ENCODE measurements around the gene KCNC3.

The KCNC3 gene

DNA sequence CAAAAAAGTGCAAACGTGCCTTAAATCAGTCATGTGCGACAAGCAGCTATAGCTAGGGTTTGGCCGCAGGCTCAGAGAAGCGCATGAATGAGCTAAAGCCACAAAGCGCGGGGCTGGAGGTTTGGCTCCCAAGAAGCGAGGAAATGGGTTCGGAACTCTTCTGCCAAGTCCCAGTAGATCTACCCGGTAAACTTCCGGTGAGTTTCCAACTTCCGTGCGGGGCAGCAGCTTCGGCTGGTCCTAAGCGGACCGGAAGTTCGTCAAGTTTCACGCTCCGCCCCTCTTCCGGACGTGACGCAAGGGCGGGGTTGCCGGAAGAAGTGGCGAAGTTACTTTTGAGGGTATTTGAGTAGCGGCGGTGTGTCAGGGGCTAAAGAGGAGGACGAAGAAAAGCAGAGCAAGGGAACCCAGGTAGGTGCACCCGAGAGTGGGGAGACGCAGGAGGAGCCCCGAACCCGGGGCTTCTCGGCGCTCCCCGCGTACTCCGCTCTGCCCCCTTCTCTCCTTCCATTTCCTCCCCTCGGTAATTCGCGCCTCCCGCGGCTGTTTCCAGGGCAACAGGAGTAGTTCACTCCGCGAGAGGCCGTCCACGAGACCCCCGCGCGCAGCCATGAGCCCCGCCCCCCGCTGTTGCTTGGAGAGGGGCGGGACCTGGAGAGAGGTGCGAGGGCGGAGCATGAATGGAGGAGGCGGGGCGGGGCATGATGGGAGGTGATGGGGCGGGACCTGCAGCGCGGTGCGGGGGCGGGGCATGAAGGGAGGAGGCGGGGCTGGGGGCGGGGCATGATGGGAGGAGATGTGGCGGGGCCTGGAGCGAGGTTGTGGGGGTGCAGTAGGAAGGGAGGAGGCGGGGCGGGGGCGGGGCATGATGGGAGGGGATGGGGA, 47.2 kb upstream of the KCNC3 start, which contains the start of gene NR1H2 (continued):
- TF ChIP-seq, protein P1, sequence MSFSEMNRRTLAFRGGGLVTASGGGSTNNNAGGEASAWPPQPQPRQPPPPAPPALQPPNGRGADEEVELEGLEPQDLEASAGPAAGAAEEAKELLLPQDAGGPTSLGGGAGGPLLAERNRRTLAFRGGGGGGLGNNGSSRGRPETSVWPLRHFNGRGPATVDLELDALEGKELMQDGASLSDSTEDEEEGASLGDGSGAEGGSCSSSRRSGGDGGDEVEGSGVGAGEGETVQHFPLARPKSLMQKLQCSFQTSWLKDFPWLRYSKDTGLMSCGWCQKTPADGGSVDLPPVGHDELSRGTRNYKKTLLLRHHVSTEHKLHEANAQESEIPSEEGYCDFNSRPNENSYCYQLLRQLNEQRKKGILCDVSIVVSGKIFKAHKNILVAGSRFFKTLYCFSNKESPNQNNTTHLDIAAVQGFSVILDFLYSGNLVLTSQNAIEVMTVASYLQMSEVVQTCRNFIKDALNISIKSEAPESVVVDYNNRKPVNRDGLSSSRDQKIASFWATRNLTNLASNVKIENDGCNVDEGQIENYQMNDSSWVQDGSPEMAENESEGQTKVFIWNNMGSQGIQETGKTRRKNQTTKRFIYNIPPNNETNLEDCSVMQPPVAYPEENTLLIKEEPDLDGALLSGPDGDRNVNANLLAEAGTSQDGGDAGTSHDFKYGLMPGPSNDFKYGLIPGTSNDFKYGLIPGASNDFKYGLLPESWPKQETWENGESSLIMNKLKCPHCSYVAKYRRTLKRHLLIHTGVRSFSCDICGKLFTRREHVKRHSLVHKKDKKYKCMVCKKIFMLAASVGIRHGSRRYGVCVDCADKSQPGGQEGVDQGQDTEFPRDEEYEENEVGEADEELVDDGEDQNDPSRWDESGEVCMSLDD (tag by site-specific recombination; IDR thresholded peaks at IDR 0.05) = peak; percentile 59
- TF ChIP-seq ZFP69B (tag by site-specific recombination; IDR thresholded peaks at IDR 0.05) (peak; percentile 80), ZNF169 (tag by site-specific recombination; IDR thresholded peaks at IDR 0.05) (no peak), SALL2 (tag by site-specific recombination; IDR thresholded peaks at IDR 0.05; ENCODE audit: borderline replicate concordance) (no peak), FEZF1 (tag by site-specific recombination; IDR thresholded peaks at IDR 0.05) (peak; percentile 36), ZNF266 (tag by site-specific recombination; IDR thresholded peaks at IDR 0.05; ENCODE audit: low read depth) (no peak), ZNF664 (tag by site-specific recombination; IDR thresholded peaks at IDR 0.05) (peak; percentile 52), ZNF76 (tag by site-specific recombination; IDR thresholded peaks at IDR 0.05; ENCODE audit: borderline replicate concordance, low read depth) (peak; percentile 43; the same call in 1 of the 2 replicates), ZNF211 (tag by site-specific recombination; IDR thresholded peaks at IDR 0.05; ENCODE audit: low read depth) (no peak), ZNF670 (tag by site-specific recombination; IDR thresholded peaks at IDR 0.05; ENCODE audit: low read depth) (no peak), ZFP37 (tag by site-specific recombination; IDR thresholded peaks at IDR 0.05) (peak; percentile 94), ZBTB20 (tag by site-specific recombination; IDR thresholded peaks at IDR 0.05) (peak; percentile 54; the same call in 1 of the 2 replicates), SP7 (tag by site-specific recombination; IDR thresholded peaks at IDR 0.05) (peak; percentile 91)
- TF ChIP-seq, protein P2, sequence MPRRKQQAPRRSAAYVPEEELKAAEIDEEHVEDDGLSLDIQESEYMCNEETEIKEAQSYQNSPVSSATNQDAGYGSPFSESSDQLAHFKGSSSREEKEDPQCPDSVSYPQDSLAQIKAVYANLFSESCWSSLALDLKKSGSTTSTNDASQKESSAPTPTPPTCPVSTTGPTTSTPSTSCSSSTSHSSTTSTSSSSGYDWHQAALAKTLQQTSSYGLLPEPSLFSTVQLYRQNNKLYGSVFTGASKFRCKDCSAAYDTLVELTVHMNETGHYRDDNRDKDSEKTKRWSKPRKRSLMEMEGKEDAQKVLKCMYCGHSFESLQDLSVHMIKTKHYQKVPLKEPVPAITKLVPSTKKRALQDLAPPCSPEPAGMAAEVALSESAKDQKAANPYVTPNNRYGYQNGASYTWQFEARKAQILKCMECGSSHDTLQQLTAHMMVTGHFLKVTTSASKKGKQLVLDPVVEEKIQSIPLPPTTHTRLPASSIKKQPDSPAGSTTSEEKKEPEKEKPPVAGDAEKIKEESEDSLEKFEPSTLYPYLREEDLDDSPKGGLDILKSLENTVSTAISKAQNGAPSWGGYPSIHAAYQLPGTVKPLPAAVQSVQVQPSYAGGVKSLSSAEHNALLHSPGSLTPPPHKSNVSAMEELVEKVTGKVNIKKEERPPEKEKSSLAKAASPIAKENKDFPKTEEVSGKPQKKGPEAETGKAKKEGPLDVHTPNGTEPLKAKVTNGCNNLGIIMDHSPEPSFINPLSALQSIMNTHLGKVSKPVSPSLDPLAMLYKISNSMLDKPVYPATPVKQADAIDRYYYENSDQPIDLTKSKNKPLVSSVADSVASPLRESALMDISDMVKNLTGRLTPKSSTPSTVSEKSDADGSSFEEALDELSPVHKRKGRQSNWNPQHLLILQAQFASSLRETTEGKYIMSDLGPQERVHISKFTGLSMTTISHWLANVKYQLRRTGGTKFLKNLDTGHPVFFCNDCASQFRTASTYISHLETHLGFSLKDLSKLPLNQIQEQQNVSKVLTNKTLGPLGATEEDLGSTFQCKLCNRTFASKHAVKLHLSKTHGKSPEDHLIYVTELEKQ (tag by site-specific recombination; IDR thresholded peaks at IDR 0.05; ENCODE audit: borderline replicate concordance) = no peak
- TF ChIP-seq, protein P3, sequence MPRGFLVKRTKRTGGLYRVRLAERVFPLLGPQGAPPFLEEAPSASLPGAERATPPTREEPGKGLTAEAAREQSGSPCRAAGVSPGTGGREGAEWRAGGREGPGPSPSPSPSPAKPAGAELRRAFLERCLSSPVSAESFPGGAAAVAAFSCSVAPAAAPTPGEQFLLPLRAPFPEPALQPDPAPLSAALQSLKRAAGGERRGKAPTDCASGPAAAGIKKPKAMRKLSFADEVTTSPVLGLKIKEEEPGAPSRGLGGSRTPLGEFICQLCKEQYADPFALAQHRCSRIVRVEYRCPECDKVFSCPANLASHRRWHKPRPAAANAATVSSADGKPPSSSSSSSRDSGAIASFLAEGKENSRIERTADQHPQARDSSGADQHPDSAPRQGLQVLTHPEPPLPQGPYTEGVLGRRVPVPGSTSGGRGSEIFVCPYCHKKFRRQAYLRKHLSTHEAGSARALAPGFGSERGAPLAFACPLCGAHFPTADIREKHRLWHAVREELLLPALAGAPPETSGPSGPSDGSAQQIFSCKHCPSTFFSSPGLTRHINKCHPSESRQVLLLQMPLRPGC (tag by site-specific recombination; IDR thresholded peaks at IDR 0.05) = peak; percentile 57; the same call in 1 of the 2 replicates
- TF ChIP-seq, protein P4, sequence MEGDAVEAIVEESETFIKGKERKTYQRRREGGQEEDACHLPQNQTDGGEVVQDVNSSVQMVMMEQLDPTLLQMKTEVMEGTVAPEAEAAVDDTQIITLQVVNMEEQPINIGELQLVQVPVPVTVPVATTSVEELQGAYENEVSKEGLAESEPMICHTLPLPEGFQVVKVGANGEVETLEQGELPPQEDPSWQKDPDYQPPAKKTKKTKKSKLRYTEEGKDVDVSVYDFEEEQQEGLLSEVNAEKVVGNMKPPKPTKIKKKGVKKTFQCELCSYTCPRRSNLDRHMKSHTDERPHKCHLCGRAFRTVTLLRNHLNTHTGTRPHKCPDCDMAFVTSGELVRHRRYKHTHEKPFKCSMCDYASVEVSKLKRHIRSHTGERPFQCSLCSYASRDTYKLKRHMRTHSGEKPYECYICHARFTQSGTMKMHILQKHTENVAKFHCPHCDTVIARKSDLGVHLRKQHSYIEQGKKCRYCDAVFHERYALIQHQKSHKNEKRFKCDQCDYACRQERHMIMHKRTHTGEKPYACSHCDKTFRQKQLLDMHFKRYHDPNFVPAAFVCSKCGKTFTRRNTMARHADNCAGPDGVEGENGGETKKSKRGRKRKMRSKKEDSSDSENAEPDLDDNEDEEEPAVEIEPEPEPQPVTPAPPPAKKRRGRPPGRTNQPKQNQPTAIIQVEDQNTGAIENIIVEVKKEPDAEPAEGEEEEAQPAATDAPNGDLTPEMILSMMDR (tag by site-specific recombination; IDR thresholded peaks at IDR 0.05) = 0 out of 2 replicates have a peak, but pooled peaks have one; percentile 8
- TF ChIP-seq, protein P5, sequence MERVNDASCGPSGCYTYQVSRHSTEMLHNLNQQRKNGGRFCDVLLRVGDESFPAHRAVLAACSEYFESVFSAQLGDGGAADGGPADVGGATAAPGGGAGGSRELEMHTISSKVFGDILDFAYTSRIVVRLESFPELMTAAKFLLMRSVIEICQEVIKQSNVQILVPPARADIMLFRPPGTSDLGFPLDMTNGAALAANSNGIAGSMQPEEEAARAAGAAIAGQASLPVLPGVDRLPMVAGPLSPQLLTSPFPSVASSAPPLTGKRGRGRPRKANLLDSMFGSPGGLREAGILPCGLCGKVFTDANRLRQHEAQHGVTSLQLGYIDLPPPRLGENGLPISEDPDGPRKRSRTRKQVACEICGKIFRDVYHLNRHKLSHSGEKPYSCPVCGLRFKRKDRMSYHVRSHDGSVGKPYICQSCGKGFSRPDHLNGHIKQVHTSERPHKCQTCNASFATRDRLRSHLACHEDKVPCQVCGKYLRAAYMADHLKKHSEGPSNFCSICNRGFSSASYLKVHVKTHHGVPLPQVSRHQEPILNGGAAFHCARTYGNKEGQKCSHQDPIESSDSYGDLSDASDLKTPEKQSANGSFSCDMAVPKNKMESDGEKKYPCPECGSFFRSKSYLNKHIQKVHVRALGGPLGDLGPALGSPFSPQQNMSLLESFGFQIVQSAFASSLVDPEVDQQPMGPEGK (tag by site-specific recombination; IDR thresholded peaks at IDR 0.05) = peak; percentile 78
- TF ChIP-seq, protein P6, sequence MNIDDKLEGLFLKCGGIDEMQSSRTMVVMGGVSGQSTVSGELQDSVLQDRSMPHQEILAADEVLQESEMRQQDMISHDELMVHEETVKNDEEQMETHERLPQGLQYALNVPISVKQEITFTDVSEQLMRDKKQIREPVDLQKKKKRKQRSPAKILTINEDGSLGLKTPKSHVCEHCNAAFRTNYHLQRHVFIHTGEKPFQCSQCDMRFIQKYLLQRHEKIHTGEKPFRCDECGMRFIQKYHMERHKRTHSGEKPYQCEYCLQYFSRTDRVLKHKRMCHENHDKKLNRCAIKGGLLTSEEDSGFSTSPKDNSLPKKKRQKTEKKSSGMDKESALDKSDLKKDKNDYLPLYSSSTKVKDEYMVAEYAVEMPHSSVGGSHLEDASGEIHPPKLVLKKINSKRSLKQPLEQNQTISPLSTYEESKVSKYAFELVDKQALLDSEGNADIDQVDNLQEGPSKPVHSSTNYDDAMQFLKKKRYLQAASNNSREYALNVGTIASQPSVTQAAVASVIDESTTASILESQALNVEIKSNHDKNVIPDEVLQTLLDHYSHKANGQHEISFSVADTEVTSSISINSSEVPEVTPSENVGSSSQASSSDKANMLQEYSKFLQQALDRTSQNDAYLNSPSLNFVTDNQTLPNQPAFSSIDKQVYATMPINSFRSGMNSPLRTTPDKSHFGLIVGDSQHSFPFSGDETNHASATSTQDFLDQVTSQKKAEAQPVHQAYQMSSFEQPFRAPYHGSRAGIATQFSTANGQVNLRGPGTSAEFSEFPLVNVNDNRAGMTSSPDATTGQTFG (tag by site-specific recombination; IDR thresholded peaks at IDR 0.05; ENCODE audit: borderline replicate concordance) = no peak
- TF ChIP-seq, protein P7, sequence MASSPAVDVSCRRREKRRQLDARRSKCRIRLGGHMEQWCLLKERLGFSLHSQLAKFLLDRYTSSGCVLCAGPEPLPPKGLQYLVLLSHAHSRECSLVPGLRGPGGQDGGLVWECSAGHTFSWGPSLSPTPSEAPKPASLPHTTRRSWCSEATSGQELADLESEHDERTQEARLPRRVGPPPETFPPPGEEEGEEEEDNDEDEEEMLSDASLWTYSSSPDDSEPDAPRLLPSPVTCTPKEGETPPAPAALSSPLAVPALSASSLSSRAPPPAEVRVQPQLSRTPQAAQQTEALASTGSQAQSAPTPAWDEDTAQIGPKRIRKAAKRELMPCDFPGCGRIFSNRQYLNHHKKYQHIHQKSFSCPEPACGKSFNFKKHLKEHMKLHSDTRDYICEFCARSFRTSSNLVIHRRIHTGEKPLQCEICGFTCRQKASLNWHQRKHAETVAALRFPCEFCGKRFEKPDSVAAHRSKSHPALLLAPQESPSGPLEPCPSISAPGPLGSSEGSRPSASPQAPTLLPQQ (tag by site-specific recombination; IDR thresholded peaks at IDR 0.05) = peak; percentile 90
- TF ChIP-seq, protein P8, sequence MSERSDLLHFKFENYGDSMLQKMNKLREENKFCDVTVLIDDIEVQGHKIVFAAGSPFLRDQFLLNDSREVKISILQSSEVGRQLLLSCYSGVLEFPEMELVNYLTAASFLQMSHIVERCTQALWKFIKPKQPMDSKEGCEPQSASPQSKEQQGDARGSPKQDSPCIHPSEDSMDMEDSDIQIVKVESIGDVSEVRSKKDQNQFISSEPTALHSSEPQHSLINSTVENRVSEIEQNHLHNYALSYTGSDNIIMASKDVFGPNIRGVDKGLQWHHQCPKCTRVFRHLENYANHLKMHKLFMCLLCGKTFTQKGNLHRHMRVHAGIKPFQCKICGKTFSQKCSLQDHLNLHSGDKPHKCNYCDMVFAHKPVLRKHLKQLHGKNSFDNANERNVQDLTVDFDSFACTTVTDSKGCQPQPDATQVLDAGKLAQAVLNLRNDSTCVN (tag by site-specific recombination; optimal IDR thresholded peaks at IDR 0.05) = peak; percentile 55

Measured in HEK293 (cell line).